Occipital lobe (tissue), 2 donors: Measurements from ENCODE around the gene SRPK3. TPM values are rescaled to one million over a fixed set of nuclear protein-coding genes. Genes with fewer than 3 reads are reported as not detected.
"Not testable (repeated sequence)": the region's sequence is repeated elsewhere in the genome, so short reads cannot be mapped to it uniquely, and the experiment has no call there.

Source experiments
- DNase-seq: peaks from one replicate; lab custom pipeline; 2025; lab: John Stamatoyannopoulos, UW
- total RNA-seq: library from RNA; depleted of rRNA; stranded (reverse); fragments of >200 nt; gene quantifications from one replicate; pipeline ENCODE4 v1.2.3, GENCODE V29; 2014

The SRPK3 gene
- total RNA-seq, 1 donor from 2014 or later = 0.16 TPM

DNA sequence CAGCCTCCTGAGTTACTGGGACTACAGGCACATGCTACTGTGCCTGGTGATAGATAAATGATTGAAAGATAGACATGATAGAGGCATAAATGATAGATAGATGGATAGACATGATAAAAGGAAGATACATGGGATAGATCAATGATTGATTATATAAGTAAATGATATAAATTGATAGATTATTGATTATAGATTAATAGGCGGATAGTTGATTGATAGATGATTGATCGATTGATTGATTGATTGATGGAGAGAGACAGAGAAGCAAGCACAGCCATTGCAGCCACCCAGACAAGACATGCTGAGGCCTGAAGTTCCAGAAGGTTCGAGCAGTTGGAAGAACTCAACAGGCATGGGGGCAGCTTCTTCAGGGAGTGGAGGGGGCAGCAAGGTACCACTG, 34.5 kb upstream of the SRPK3 start:
- no peak for DNase-seq

DNA sequence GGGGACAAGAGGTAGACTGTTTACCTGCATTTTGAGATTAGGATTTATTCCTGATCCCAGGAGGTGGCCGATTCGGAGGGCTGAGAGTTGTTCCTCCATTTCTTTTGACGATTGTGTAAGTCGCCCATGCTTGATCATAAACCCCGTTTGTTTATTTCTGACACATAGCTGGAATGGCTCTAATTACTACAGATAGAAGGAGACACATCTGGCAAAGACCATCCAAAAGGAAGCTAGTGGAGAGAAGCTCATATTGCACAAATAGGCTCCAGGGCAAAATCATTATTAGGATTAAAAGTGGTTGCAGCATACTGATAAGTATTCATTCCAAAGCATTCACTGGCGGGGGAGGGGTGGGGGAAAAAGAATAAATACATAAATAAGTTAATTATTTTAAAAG, 33.9 kb upstream of the SRPK3 start:
- DNase-seq = not testable (repeated sequence)

DNA sequence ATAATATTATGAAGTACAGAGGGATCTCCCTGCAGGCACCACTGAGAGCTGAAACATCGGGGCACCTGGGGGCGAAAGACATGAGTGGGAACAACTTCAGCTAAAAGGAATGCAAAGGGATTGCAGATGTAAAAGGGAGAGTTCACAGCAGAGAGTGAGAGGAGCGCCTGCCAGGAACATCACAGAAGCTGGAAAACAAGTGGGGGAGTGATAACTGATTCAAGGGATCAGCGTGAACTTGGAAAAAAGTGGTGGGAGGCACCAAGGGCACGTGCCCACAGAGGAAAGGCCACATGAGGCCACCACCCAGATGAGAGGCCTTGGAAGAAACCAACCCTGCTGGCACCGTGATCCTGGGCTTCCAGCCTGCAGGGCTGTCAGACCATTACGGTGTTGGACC, 31.8 kb upstream of the SRPK3 start:
- not testable (repeated sequence) for DNase-seq

DNA sequence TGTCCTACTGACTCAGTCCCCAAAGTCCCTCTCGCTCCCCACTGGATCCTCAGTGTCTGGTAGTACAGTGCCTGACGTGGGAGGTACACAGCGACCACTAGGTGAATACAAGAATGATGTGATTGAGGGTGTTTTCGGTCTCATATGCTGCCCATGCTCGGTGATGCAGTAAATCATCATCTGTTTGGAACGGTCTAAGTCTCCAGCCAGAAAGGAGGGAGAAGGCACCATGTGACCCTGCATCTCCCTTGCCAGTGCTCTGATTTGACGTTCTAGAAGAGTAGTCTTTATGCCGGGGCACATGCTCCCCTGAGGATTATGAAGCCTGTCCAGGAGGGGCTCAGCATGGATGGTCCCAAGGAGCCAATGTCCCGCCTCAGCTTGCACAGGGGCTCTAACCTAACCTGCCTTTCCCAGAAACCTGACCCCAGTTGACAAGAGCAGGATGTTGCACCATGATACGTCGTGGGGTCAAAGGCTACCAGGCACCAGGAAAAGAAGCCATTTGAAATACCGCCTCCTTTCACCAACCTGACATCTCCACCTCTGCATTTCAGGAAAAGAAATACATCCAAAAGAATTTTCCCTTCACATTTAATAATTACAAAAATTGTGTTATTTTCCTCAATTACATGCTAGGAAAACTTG, 30.6 kb upstream of the SRPK3 start:
- DNase-seq = no peak

DNA sequence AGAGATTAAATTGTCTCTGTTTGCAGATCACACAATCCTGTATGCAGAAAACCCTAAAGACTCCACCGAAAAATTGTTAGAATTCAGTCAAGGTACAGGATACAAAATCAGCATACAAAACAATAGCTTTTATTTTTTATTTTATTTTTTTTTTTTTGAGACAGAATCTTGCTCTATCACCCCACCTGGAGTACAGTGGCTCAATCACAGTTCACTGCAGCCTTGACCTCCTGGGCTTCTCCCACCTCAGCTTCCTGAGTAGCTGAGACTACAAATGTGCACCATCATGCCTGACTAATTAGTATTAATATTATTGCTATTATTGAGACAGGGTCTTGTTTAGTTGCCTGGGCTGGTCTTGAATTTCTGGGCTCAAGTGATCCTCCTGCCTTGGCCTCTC, 25.7 kb upstream of the SRPK3 start:
- DNase-seq = no peak

DNA sequence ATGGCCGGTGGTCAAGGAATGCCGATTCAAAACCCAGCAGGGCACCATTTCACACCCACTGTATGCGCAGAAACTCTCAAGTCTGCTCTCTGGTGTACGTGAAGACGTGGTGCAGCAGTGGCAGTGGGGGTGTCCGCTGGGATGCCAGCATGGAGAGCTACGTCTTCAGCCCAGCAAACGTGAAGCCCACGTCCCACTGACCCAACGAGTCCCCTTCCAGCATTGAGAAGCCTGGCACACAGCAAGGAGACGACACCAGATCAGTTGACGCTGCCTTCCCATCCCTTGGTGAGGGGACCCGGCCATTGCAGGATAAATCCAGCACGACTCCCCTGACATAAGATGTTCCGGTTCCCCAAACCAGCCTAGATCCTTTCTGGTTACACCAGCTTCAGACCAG, 19.0 kb upstream of the SRPK3 start:
- DNase-seq = no peak

DNA sequence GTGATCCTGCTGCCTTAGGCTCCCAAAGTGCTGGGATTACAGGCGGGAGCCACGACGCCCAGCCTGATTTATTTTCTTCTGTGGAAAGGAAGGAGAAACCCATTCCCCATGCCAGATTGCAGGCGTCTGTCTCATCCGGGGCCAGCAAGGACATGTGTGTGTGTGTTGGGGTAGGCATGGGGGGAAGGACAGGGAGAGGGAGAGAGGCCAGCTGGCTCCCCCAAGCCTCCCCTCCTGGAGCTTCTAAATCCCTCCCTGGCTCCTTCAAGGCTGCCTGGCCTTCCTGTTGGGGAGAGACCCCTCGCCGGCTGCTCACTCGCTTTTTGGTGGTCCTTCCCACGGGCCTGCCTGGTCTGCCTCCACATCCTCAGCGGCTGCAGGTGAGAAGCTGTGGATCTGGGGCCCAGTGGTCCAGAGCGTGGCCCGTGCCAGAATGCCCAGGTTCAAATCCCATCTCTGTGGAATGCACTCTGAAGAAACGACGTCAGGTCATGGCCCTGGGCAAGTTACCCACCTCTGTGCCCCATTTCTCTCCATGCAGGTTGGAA, 18.1 kb upstream of the SRPK3 start:
- no peak for DNase-seq

DNA sequence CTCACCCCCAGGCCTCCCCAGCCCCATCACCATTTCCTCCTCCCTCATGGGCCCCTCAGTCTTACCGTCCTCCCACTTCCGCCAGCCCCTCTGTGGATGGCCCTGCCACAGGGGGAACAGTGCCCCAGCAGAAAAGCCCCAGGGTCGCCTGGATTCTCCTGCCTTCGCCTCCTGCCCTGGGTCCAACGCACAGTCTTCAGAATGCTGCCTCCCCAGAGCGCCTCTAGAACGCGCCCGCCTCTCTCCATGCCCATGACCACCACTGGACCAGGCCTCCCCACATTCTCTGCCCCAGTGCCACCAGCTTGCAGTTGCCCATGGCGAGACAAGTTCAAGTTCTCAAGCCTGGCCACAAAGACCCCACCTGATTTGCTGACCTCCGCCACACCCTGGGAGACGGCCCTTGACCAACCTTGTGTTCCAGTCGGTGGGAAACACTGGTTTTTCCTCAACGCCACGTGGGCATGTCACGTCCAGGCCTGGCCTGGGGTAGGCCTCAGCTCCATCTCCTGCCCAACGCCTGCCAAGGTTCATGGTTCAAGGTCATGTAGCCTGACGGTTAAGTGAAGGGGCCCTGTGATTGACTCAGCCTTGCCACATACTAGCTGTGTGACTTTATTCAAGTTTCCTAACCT, 17.4 kb upstream of the SRPK3 start:
- no peak for DNase-seq

DNA sequence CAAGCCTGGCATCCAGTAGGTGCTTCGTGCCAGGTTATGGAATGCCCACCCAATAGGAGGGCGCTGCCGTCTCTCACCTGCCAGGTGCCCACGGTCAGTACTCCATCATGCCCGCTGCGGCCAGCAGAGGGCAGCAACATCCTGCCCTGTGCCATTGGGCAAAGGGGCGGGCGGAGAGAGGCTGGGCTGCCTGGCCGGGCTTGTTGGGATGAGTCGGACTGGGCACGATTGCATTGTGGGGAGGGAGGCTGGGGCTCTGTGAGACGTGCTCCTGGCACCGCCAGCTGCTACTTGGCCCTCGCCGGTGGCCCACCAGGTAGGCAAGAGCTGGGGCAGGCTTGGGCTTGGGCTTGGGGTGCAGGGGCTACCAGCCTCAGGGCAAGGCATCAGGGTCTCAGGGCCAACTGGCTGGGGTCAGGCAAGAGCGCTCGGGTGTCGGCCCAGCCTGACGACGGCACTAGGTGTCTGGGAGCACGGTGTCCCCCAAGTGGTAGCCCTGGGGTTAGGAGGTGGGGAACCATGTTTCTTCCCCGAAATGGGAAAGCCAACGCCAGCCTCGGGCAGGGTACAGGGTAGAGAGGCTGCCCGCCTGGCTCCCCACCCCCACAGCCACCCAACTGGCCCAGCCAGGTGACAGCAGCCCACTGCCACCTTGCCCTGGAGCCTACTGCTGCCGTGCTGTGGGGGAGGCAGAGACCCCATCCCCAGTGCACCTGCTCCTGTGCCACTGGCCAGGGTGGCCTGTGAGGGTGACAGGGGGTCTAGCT, 16.7 kb upstream of the SRPK3 start, which contains the start of gene PLXNB3:
TSS of gene PLXNB3 (plus strand) at position 261 of the 767 bp plus-strand sequence. CDS start 1,287 bp downstream, outside the sequence.
- peak; percentile 71 for DNase-seq

DNA sequence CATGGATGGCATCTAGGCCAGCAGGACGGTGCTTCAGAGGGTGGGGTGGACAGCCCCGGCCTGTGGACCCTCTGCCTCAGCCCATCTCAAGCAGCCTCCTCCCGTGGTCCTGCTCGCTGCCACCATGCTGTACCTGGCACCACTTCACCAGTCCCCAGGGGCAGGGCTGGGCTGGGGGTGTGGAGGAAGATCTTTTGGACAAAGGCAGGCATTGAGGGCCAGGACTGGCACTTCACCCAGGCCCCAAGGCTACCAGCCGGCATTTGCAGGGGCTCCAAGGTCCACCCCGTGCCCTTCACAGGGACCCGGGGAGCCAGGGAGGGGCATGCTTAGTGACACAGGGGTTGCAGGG, 16.1 kb upstream of the SRPK3 start:
- DNase-seq = no peak

DNA sequence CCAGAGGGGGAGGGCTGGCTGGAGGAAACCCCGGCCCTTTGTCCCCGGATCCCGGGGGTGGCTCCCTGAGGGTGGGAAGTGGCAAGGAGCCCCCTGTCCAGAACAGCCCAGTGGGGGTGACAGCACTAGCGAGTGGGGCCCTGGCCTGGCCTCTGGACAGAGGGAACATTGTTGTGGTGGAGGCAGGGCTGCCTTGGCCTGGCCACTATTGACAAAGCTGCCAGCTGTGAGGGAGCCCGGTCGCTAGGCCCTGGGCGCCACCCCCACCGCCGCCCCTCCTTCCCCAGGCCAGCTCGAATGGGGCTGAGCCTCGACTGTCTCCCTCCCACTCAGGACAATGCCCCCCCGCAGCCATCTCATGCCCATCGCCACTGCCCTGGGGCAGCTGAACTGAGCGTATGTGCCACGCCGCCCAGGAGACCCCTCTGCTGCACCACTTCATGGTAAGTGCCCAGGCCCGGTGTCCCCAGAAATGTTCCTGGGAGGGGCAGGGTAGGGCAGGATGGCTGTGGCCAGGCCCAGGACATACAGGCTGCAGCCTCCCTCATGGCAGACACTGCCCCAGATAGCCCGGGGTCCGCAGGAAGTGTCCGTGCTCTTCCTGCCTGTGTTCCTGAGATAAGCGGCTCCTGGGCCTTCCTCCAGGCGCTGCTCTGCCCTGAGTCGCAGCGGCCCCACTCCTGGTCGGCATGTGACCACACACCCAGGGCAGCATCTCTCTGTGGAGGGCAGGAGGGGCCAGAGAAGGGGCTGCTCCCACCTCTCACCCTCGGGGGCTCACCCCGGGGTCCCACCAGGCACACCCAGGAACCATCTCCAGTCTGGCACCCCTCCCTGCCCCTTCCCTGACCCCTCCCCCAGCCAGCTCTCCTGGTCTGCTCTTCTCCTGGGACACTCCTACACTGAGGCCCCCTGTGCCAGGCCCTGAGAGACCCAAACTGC, 15.4 kb upstream of the SRPK3 start:
- DNase-seq = peak; percentile 82

DNA sequence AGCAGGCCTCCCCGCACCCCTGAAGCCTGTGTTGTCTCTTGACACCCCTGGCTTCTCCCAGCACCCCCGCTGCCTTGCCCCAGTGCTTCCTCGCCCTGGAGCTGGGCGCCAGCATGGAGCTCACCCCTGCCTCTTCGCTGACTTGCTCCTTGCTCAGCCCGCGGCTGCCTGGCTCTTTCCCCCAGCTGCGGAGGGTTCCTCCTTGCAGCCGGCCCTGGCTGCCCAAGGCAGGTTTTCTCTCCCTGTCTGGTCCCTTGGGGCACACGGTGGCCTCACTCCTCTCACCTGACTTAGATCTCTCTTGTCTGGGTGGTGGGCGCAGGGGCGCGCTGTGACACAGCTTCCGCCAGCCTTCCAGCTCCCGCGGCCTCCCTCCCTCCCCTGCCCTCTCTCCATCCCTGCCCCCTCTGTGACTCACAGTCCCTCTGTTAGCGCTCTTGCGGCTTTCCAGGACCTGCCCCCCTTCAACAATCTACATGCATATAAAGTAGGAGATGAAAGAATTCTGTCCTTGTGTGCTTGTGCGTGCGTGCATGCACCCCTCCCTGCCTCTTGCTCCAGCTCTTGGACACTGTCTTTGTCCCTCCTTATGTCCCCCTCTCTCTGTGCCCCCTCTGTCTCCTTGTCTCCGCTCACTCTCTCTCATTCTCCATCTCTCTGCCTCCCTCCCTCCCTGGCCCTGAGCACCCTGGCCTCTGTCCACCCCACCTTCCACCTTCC, 14.6 kb upstream of the SRPK3 start:
- peak; percentile 27 for DNase-seq

DNA sequence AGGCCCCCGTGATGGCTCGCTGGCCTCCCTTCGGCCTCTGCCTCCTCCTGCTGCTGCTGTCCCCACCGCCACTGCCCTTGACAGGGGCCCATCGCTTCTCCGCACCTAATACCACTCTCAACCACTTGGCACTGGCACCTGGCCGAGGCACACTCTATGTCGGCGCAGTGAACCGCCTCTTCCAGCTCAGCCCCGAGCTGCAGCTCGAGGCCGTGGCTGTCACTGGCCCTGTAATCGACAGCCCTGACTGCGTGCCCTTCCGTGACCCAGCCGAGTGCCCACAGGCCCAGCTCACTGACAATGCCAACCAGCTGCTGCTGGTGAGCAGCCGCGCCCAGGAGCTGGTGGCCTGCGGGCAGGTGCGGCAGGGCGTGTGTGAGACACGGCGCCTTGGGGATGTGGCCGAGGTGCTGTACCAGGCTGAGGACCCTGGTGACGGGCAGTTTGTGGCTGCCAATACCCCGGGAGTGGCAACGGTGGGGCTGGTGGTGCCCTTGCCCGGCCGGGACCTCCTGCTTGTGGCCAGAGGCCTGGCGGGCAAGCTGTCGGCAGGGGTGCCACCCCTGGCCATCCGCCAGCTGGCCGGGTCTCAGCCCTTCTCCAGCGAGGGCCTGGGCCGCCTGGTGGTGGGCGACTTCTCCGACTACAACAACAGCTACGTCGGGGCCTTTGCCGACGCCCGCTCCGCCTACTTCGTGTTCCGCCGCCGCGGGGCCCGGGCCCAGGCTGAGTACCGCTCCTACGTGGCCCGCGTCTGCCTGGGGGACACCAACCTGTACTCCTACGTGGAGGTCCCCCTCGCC, 13.8 kb upstream of the SRPK3 start:
- DNase-seq = no peak

DNA sequence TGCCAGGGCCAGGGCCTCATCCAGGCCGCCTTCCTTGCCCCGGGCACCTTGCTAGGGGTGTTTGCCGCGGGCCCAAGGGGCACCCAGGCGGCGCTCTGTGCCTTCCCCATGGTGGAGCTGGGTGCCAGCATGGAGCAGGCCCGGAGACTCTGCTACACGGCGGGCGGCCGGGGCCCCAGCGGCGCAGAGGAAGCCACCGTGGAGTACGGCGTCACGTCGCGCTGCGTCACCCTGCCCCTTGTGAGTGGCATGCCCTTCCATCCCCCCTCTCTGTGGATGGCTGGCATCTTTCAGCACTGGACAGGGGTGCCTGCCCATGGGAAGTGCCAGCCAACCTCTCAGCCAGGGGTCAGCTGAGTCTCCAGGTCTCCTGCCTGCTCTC, 13.2 kb upstream of the SRPK3 start:
- DNase-seq = no peak

DNA sequence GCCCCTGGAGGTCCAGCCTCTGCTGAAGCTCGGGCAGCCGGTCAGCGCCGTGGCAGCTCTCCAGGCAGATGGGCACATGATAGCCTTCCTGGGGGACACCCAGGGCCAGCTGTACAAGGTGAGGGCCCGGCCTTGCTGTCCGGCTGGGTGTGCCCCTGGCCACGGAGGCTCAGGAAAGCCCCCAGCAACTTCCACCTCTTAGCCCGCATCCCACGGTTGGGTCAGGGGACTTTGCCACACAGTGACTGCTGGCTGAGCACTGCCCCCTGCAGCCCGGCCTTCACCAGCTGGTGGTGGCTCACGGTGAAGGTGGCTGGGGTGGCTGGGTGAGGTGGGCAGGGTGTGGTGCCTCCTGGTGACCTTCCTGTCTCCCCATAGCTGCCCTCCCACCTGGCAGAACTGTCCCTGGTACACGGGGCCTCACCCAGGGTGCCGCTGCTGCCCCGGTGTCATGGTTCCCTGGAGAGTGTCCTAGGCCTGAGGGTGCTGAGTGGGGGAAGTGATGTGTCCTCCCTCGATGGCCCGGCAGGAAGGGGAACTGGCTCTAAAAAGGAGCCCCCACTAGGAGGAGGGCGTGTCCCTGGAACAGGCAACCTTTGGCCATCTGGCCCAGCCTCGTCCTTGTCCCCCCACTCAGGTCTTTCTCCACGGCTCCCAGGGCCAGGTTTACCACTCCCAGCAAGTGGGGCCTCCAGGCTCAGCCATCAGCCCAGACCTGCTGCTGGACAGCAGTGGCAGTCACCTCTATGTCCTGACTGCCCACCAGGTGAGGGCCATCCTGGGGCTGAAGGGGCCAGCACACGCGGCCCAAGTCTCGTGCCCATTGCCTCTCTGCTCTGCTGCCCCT, 12.3 kb upstream of the SRPK3 start:
- no peak for DNase-seq

DNA sequence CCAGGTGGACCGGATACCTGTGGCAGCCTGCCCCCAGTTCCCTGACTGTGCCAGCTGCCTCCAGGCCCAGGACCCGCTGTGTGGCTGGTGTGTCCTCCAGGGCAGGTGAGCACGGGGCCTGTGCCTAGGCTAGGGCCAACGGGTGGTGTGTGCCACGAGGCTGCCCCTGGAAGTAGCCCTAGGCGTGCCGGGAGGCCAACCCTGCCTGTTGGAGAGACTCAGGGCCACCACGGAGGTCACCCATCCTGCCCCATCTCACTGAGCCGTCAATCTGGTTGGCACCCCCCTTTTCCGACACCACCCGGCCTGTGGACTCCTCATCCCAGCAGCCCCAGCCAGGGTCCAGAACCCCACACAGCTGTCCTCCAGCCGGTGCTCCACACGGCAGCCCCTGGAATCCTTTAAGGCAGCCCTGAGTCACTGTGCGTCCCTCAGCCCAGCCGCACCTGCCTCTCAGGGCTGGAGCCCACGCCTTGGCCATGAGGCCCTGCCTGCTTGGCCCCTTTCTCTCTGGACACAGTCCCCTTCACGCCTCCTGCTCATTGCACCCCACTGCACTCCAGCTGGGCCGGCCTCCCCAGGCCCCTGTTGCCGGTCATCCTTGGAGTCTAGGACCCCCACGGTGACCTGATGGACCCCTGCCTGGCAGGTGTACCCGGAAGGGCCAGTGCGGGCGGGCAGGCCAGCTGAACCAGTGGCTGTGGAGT, 11.5 kb upstream of the SRPK3 start:
- no peak for DNase-seq

DNA sequence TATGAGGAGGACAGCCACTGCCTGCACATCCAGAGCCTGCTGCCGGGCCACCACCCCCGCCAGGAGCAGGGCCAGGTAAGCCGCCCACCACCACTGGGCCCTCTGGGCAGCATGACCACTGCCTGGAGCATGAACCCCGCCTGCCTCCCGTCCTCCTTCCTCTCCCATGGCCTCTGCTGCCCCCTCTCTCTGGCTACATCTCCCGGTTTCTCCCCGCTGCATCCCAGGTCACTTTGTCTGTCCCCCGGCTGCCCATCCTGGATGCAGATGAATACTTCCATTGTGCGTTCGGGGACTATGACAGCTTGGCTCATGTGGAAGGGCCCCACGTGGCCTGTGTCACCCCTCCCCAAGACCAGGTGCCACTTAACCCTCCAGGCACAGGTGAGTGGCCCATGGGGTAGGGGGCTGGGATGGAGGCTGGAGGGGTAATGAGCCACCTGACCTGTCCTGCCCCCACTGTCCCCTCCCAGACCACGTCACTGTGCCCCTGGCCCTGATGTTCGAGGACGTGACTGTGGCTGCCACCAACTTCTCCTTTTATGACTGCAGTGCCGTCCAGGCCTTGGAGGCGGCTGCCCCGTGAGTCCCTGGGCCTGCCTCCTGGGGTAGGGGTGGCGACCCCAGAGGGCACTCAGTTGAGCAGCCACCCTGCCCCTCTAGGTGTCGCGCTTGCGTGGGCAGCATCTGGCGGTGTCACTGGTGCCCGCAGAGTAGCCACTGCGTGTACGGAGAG, 10.8 kb upstream of the SRPK3 start:
- DNase-seq = no peak
